BJ (cell line): ENCODE measurements around the gene GNS. TPM values are rescaled to one million over a fixed set of nuclear protein-coding genes. Genes with fewer than 3 reads are reported as not detected.

Experiments
- CTCF ChIA-PET: fragments of 350-600 bp; formaldehyde crosslinking; extraction: SDS; loops from one replicate; lab custom pipeline; 2021; ENCODE audit warnings: antibody characterized with exemption, inconsistent platforms; lab: Yijun Ruan, JAX
- POLR2A ChIA-PET: fragments of 300-600 bp; sonication (Branson Sonifier 250); formaldehyde crosslinking; extraction: SDS; loops from one replicate; lab custom pipeline; 2021; ENCODE audit warnings: antibody characterized with exemption; lab: Charles Lee
- DNase-seq: peaks from one replicate; pipeline ENCODE4 v3.0.0-alpha.2; 2011; ENCODE audit warnings: low read depth
- H3K27me3 ChIP-seq: 2 replicates; pipeline ENCODE4 v1.6.0; 2011; ENCODE audit warnings: low read length; ENCODE audit not compliant: control insufficient read depth, insufficient read depth
- H3K36me3 ChIP-seq: 2 replicates; pipeline ENCODE4 v1.5.1; 2011; ENCODE audit warnings: low read length; ENCODE audit not compliant: control insufficient read depth, insufficient read depth
- H3K4me3 ChIP-seq: 2 replicates; pipeline ENCODE4 v1.5.1; 2011; ENCODE audit warnings: low read depth, mild to moderate bottlenecking, control low read depth, low read length
- polyA plus RNA-seq: library from polyadenylated mRNA; depleted of rRNA; stranded (reverse); fragments of >200 nt; gene quantifications from 2 replicates; pipeline ENCODE4 v1.2.3, GENCODE V29; 2011
- TF ChIP-seq, protein P1 (sequence below): IDR thresholded peaks from 2 replicates; pipeline ENCODE4 v1.5.1; 2011; ENCODE audit warnings: low read depth, mild to moderate bottlenecking, control low read depth, inconsistent platforms, low read length, moderate library complexity; ENCODE audit not compliant: insufficient read depth

The GNS gene
- polyA plus RNA-seq, 1 experiment: 100 TPM

DNA sequence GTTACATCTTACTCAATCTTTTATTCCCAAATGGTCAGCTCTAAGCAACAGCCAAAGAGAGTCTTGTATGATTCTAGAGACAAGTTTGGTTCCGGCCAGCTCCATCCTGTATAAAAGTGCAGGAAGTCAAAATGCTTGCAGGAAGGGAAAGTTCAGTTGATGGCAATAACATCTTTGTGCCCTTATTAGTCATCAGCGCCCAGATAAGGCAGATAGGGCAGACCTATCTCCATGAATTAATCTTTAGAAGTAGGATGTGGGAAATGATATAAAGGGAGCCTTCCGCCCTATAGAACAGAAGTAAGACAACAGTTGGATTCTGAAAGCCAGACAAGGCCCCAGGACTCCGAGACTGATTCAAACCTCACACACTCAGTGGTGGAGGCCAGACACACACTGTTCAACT lies 6.4 kb downstream of the GNS start:
- no peak overlapping the region for H3K4me3 ChIP-seq
- no peaks in the 10 kb centered on the region for H3K27me3 ChIP-seq
- TF ChIP-seq, protein P1, sequence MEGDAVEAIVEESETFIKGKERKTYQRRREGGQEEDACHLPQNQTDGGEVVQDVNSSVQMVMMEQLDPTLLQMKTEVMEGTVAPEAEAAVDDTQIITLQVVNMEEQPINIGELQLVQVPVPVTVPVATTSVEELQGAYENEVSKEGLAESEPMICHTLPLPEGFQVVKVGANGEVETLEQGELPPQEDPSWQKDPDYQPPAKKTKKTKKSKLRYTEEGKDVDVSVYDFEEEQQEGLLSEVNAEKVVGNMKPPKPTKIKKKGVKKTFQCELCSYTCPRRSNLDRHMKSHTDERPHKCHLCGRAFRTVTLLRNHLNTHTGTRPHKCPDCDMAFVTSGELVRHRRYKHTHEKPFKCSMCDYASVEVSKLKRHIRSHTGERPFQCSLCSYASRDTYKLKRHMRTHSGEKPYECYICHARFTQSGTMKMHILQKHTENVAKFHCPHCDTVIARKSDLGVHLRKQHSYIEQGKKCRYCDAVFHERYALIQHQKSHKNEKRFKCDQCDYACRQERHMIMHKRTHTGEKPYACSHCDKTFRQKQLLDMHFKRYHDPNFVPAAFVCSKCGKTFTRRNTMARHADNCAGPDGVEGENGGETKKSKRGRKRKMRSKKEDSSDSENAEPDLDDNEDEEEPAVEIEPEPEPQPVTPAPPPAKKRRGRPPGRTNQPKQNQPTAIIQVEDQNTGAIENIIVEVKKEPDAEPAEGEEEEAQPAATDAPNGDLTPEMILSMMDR: no peak
- ChIA-PET CTCF (no interaction called here), POLR2A (no interaction called here)
- peaks cover 2% of the 10 kb centered on the region; the same call in 1 of the 2 replicates for H3K36me3 ChIP-seq
- DNase-seq: no peak

DNA sequence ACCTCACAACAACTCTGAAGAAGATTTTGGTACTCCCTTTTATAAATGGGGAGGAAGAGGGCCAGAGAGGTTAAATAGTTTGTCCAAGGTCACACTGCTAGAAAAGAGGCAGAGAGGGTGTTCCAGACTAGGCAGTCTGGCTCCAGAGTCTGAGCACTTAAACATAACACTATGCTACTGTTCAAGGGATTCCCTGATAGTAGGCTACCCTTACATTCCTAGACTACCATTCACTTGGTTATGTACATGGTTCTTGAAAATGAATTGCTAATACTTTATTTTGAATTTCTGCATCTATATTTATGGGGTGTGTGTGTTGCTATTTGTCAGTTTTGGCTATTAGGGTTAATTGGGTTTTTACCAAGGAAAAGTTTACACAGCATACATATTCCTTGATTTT lies 7.2 kb downstream of the GNS start:
- ChIA-PET CTCF (no interaction called here), POLR2A (no interaction called here)
- DNase-seq: no peak
- no peaks in the 10 kb centered on the region for H3K27me3 ChIP-seq
- H3K4me3 ChIP-seq: no peak overlapping the region
- TF ChIP-seq, protein P1: no peak
- H3K36me3 ChIP-seq: peaks cover 2% of the 10 kb centered on the region; the same call in 1 of the 2 replicates

DNA sequence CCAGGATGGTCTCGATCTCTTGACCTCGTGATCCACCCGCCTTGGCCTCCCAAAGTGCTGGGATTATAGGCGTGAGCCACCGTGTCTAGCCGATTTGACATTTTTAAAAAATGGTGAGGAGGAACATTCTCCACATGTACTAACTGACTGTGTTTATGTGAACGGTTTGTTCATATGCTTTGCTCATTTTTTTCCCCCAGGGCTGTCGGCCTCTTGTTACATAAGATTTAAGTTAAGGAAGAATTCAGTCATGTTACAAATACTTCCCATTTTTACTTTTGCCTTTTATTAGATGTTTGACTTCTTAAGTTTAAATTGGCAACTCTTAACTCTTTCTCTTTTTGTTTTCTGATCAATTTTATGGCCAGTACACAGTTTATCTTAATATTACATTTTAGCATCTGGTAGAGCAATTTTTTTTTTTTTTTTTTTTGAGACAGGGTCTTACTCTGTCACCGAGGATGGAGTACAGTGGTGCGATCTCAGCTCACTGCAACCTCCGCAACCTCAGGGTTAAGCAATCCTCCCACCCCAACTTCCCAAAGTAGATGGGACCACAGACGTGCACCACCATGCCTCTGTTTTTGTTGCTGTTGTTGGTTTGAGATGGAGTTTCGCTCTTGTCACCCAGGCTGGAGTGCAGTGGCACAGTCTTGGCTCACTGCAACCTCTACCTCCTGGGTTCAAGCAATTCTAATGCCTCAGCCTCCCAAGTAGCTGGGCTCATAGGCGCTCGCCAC lies 9.6 kb downstream of the GNS start:
- no peak for DNase-seq
- H3K27me3 ChIP-seq: no peaks in the 10 kb centered on the region
- peaks cover 2% of the 10 kb centered on the region; the same call in 1 of the 2 replicates for H3K36me3 ChIP-seq
- TF ChIP-seq, protein P1: no peak
- H3K4me3 ChIP-seq: no peak overlapping the region
- ChIA-PET CTCF (no interaction called here), POLR2A (no interaction called here)

DNA sequence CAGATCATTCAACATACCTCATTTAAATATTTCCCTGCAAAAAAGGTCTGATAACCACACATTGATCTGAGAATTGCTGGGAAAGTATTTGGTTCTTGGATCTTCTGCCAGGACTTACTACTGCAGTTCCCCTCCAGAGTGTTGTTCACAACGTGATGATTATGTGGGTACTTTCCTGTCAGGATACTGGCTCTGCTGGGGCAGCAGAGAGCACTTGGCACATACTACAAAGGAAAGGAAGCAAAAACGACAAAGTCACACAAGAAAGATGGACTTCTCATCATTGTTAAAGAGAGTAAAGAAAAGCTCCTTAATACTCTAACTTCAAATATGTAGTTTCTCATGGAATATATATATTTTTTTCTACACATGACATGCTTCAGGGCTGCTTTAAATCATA lies 11.5 kb downstream of the GNS start:
- Histone ChIP-seq H3K36me3 (peaks cover 2% of the 10 kb centered on the region; the same call in 1 of the 2 replicates), H3K4me3 (no peak overlapping the region), H3K27me3 (no peaks in the 10 kb centered on the region)
- ChIA-PET POLR2A (no interaction called here), CTCF (no interaction called here)
- TF ChIP-seq, protein P1: no peak
- no peak for DNase-seq

DNA sequence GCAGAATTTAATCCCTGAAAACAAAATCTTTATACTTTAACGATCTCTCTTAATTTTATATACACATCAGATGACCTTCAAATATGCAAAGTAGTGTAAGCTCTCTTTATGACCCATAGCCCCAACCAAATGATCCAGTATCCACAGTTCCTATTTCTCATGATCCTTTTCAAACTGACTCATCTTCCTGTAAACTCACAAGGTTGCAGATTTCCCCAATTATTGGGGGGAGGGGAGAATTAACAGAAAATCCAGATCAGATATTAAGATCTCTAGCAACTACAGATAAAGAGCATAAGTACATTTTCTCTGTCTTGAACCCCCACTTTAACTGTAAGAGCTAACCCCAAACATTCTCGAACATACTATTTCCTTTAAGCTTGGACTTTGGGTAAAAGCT lies 12.5 kb downstream of the GNS start:
- ChIA-PET CTCF (interaction anchor here (0.6 kb wide), 1 partner anchor 12 kb away, joined by 3 read pairs; no protein-coding TSS in a partner anchor), POLR2A (no interaction called here)
- DNase-seq: no peak
- Histone ChIP-seq H3K36me3 (peaks cover 2% of the 10 kb centered on the region; the same call in 1 of the 2 replicates), H3K27me3 (no peaks in the 10 kb centered on the region), H3K4me3 (no peak overlapping the region)
- TF ChIP-seq, protein P1: no peak
